HG03064 (cell line): ENCODE results near the gene LAPTM4A.

Experiments
- ATAC-seq: cut with Tn5 transposase; IDR thresholded peaks from one replicate; pipeline ENCODE4 v1.9.1; 2021; ENCODE audit warnings: low read depth; ENCODE audit not compliant: unreplicated experiment

LAPTM4A gene

DNA sequence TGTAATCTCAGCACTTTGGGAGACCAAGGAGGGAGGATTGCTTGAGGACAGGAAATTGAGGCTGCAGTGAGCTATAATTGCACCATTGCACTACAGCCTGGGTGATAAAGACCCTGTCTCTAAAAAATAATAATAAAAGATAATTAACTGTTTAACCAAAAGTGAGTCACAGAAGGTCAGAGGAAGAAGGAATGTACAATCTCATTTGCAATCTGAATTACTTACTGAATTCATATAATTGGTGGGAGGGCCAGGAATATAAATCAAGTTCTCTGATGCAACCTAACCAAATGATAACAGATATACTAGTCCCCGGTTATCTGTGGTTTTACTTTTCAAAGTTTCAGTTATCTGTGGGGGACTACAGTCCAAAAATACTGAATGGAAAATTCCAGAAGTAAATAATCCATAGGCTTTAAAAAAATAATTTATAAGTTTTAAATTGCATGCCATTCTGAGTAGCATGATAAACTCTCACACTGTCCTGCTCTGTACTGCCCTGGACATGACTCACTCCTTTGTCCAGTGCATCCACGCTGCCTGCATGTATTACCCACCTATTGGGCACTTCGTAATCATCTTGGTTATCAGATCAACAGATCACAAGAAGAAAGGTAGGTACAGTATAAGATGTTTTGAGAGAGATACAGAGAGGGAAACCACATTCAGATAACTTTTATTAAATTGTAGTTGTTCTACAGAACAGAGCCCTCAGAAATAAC lies 26.2 kb downstream of the LAPTM4A start:
- ATAC-seq: no peak

DNA sequence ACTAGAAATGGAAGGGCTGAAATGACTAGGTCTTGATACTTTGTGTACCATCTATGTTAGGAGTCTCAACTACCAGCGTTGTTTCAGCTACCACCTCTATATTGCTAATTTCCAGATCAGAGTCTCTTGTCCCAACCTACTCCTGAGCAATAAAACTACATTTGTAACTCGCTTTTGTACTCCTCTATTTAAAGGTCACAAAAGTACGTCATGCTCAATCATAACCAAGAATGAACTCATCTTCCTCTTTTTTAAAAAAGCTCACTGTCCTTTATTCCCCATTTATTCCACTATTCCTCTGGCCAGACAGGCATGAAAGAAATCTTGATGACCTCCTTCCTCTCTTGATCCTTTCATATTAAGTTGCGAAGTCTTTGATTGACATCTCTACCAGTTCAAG lies 27.7 kb downstream of the LAPTM4A start:
- ATAC-seq: no peak

DNA sequence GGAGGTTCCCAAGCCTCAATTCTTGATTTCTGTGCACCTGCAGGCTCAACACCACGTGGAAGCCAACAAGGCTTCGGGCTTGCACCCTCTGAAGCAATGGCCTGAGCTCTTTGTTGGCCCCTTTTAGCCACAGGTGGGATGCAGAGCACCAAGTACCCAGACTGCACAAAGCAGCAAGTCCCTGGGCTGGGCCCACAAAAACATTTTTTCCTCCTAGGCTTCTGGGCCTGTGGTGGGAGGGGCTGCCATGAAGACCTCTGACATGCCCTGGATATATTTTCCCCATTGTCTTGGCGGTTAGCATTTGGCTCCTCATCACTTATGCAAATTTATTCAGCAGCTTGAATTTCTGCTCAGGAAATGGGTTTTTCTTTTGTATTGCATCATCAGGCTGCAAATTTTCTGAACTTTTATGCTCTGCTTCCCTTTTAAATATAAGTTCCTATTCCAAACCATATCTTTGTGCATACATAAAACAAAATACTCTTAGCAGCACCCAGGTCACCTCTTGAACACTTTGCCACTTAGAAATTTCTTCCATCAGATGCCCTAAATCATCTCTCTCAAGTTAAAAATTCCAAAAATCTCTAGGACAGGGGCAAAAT lies 29.9 kb downstream of the LAPTM4A start:
- no peak for ATAC-seq

DNA sequence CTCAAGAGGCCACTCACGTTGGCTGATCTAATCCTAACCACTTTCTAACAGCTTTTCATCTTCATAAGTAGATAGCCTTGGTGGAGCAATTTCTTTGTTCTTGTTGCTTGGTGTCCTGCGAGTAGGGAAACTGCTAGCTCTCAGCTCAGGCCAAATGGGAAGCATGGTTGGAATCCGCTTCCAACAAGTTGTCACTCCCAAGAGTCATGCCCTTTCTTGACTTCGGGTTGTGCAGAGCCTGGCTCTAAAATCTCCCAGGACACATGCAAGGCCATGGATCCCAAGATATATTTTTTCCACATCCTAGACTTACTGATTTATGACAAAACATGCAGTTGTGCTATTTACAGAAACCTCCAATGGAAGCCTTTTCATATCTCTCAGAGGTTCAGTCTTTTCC lies 31.7 kb downstream of the LAPTM4A start:
- ATAC-seq: no peak

DNA sequence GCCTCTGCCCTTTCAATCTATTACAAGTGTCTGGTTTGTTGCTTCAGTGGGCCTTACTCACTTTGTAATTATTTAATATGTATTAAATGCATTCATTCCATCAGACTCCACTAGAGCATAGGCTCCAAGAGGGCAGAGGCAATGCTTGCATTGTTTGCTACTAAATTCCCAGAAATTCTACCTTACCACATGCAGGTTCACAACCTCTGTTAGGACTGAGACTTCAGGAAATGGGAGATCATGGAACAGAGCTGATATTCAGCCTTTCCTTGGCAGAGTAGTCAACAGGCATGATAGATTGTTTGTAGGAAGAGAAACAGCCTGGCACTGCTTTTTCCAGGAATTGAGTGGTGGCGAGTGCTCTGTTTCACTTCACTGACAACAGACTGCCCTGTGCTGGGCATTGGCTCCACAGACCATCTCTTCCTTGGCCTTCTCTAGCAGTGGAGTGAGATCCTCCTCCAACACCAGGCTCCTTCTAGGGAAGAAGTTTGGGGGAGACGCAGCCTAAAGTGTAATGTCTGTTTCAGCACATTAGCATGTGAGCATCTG lies 32.8 kb downstream of the LAPTM4A start:
- no peak for ATAC-seq

DNA sequence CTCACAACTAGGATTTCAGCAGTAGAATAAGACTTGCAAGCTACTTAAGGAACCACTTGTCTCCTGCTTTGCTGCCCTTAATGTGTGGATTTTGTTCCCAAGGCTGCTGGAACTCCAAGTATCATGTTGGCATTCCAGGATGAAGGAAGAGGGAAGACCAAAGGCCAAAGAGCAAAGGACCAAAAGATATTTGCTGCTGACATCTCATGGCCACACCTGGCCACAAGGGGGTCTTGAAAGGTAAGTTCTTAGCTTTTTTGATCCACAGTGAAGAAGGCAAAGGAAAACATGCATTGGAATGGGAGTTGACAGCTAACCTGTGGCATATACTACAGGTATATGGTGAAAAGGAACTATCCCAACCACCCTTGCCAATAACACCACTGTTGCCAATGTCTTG lies 35.1 kb downstream of the LAPTM4A start:
- no peak for ATAC-seq

DNA sequence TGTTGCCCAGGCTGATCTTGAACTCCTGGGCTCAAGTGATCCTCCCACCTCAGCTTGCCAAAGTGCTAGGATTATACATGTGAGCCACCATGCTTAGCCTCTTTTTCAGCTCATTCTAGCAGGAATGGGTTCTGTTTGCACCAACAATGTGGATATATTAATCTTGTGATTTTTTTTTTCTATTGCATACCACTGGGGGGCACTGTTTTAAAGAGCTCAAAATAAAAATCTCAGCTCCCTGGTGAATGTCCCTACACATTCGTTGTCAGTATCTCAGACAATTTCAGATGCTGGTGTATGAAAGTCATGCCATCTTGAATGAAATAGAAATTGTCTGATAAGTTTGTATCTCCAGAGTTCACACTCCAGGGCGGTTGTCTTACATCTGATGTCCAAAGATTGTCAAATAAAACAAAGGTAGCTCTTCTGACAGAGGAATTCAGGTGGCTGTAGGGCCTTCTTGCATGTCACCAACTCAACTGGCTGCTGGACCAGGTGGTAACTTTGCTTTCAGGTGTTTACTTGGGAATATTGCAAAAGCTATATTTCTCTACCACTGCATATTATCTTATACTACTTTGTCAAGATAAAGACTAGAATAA lies 35.8 kb downstream of the LAPTM4A start:
- no peak for ATAC-seq

DNA sequence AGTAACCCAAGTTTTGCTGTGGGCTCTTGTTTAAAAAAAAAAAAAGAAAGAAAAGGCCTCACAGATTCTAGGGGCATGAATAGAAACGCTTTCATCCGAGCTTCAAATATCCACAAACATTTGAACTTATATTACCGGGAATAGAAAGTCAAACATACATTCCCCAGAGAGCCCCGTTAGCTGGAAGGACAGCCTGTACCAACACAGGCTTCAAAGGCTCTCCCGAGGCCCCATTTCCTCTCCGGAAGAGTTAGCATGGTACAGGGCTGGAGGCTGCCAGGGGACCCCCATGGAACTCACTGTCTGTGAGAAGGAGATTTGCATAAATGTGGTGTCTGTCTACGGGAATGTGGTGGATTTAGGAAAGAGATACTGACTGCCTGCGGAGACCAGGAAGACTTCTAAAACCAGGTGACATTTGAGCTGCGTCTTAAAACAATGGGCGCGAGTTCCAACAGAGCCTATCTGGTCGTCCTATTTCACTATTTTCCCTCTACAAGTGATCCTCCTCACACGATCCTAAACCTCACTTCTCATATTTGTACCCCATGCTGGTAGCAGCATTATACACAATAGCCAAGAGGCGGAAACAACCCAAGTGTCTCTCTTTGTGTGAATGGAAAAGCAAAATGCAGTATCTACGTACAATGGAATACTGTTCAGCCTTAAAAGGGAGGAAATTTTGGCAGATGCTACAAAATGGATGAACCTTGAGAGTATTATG lies 38.1 kb downstream of the LAPTM4A start:
- ATAC-seq: no peak

DNA sequence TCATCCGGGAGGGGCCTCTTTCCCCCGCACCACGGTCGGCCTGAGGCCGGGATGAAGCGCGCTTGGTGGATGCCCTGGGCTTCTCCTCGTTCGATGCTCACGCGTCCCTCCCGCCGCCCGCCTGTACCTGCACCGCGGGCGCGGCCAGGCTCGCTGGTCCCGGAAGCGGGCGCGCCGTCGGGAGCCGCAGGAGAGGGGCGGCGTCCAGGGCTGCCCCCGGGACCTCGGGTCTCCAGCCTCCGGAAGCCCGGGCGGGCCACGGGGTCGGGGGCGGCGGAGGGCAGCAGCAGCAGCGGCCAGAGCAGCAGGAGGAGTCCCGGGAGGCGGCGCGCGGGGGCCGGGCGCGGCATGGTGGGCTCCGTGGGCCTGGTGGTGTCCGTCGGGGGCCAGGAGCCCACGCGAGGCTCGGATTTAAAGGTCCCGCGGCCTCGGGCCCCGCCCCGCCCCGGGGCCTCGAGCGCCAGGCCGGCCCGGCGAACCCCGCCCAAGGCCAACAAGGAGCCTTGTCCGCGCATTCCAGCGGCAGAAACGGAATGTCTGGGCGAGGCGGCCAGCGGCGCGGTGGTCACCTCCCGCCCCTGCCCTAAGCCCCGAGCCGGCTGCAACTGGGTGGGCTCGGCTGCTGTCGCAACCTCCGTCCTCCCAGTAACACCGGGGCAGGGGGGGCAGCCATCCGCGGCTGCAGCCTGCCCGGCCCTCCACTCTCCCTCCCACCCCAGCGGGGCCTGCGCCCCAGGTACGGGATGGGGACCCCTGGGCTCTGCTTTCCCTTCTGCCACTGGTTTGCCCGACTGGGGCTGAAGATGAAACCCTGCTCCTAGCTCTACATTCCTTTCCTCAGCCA lies 38.9 kb downstream of the LAPTM4A start, which contains the start of gene MATN3:
MATN3 (minus strand) TSS at position 387 of the 844 bp plus-strand sequence; CDS start at position 350, 37 bp downstream.
- ATAC-seq: no peak

DNA sequence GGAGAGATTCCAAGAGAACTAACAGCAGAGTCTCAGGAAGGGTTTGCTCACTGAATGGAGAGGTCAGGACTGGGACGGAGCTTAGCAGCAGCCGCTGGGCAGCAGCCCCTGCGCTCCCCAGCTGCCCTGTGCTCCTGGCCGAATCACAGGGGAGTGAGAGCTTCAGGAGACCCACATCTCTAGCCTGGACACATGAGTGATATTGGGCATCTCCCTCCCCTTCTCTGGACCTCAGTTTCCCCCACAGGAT lies 39.5 kb downstream of the LAPTM4A start:
- no peak for ATAC-seq

DNA sequence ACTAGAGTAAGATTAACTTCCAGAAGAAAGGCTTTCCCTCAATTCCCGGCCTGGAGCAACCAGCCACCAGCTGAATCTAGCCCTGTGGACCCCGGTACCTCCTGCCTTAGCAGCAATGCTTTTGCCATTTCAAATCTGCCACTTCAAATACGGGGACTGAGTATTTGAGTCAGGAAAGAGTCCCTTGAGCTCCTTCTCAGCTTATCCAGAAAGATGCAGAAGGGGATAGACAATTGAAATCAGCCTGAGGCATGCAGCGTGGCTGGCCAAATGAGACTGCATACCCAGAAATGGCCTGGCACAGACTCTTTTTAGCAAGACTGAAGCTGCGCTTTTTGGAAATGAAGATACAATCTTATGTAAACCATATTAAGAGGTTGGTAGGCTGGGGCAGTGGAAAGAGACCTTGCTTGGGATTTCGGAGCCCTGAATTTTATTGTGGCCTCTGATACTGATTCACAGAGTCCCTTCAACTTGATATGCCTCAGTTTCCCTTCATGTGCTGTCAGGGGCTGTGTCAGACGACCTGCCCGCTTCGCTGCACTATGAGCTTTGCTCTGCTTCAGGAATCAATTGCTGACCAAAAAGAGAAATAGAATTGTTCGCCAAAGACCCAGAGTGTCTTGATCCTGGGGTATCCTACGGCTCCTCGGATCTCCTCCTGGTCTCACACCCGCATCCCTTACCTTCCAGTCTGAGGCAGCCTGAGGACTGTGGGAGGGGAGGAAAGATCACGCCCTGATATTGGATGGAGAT lies 40.0 kb downstream of the LAPTM4A start:
- no peak for ATAC-seq

DNA sequence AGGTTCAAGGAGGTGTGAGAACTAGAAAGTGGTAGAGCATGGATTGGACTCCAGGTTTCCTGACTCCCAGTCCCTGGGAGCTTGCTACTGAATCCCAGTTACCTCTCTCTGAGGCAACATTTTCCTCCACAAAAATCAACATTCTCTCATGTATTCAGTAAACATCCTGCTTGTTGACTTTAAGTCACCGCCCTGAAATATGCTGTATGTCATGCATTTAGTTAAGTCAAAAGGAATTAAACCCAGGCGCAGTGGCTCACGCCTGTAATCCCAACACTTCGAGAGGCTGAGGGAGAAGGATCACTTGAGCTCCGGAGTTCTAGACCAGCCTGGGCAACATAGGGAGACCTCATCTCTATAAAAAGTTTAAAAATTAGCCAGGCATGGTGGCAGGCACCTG lies 42.7 kb downstream of the LAPTM4A start:
- ATAC-seq: no peak

DNA sequence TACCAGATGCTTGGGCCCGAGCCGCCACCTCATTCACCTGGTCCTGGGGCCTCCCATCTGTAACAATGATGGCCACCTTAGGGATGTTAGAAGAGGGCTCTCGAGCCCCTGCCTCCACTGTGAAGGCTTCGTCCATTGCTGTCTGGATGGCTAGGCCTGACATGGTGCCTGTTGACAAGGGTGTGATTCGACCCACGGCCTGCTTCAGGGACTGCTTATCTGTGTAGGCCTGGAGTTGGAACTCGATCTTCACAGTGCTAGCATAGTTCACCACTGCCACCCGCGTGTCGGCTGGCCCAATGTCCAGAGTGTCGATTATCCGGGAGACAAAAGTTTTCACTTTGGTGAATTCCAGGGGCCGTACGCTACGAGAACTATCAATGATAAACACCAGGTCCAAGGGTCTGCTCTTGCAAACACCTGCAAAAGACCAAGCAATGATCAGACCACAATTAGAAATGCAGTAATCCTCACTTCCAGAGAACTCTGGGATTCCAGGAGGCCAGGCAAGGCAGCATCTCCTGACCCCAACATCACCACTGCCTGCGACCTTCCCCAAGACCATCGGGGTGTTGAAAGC lies 45.4 kb downstream of the LAPTM4A start:
- ATAC-seq: no peak

DNA sequence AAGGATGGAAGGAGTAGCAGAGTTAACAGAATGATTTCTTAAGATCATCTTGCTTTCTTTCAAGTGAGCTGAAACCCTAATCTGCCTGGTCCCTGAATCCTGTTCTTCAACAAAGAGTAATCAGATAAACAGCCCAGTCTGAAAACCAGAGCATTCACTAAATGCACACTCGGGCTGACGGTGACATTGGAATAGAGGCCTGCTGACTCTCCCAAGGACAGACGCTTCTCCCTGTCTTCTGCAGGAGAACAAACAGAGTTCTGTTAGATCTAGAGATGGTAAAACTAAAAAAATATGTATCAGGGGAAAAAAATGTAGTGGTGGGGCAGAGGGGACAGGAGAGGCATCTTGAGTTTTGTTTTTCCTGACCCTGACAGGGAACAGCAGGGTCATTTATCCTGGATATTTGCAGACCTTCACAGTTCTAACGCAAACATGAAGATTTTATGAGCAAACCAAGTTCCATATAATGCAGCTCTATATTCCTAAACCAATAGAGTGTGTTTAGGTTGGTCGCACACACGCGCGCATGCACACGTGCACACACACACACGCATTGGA lies 46.3 kb downstream of the LAPTM4A start:
- no peak for ATAC-seq

DNA sequence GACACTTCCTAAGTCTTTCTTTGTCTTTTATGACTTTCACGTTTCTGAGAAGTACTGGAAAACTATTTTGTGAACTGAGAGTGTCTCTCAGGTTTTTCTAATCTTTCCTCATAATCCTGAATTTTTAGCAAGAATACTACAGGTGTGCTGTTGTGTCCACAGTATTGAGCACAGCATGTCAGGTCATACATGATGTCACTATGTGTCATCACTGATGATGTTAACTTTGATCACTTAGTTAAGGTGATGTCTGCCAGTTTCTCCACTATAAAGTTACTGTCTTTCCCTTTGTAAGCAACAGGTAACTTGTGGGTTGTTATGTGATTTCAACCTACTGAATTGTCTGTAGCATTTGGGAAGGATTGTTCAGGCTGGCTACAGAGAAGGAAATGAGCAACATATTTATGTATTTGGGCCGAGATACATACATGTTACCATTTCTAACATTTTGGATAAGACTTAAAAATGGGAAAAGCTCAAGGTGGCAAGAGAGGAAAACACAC lies 50.0 kb downstream of the LAPTM4A start:
- no peak for ATAC-seq

DNA sequence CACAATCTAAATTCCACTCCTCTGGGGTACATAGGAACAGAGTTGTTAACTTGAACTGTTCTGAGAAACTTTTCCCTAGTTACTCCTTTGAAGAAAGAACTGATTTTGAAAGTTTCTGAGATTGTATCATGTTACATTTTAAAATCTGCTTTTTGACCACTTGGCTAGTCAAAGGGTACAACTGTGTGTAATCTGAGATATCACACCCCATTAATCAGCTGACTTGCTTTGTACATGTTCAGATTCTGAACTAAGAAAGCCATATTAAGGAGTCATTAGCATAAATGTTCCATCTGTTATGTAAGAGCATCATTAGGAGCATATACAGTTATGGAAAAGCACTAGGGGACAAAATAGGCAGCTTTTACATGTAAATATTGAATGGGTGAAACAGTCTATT lies 57.7 kb downstream of the LAPTM4A start:
- ATAC-seq: no peak

DNA sequence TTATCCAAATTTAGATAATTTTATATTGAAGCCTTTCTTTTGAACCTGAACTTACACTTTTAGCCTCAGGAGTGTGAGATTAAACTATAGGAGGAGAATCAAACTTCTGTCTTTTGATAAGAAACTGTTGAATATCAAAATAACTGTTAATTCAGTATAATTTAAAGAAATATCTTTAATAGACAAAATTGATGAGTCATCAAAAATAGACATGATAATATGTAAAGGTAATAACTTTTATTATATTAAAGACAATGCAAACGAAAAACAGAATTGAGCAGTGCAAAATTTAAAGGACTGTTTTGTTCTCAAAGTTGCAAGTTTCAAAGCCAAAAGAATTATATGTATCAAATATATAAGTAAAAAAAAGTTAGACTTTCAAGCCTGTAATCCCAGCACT lies 59.5 kb downstream of the LAPTM4A start:
- ATAC-seq: no peak

DNA sequence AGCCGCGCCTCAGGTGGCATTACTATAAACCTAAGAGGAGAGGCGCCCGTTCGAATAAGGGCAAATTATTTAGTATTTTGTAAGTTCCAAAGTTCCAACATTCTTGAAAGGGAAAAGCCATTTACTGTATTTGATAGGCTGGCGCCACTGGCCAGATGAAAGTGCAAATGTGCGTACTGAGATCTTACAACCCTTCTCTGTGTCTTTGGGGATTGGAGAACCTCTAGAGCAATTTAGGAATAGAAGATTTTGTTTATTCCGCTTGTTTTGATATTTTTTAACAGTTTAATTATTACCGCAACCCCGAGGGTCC lies 61.1 kb downstream of the LAPTM4A start:
- ATAC-seq: no peak
